Measurements from ENCODE around the gene RALGPS1.

DNA sequence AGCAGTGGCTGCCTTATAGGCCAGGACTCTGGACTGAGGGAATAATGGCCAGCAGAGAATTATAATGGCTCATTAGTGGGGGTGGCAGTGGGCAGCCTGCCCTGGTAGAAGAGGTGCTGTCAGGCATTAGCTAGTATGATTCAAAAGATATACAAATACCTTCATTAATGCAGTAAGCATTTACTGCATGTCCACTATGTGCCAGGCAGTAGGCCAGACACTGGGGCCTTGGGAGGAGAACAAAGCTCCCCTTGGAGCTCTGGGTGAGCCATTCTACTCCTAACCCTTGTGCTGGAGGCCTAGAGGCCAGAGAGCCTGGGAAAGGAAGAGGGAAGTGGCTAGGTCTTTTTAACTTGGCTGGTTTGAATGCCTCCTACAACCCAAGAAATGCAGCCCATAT is 348.0 kb downstream of the RALGPS1 start:
- no peak for TF ChIP-seq TEAD4 (IDR thresholded peaks at IDR 0.05; ENCODE audit: low read depth, low read length)
- no peak for TF ChIP-seq MAFK (IDR thresholded peaks at IDR 0.05; ENCODE audit: low read depth, low read length)
- TF ChIP-seq POLR2A (IDR thresholded peaks at IDR 0.05; ENCODE audit: control extremely low read depth in 1 of 2, low read depth in 2 of 2, low read length in 2 of 2), result no peak

All from H1 (cell line).